Upper lobe of left lung (tissue), 4 donors: ENCODE data around the gene PRKCE.

ENCODE experiments used
- EP300 ChIP-seq, 4 donors: sonication (generic); formaldehyde crosslinking; IDR thresholded peaks; one replicate each; pipeline ENCODE4 v1.5.1; 2017; ENCODE audit warnings: antibody characterized with exemption in 4 of 4, control low read depth in 2 of 4
- POLR2A ChIP-seq, 4 donors: fragments of 450-650 bp; IDR thresholded peaks; one replicate each; pipeline ENCODE4 v1.5.1; 2016 to 2017; ENCODE audit warnings: antibody characterized with exemption in 4 of 4, mild to moderate bottlenecking in 2 of 4
- TF ChIP-seq, protein P1 (sequence below), 6 experiments: fragments of 450-650 bp in 4 of 6; fragments of 200-600 bp in 2 of 6; sonication (generic) in 2 of 6; IDR thresholded peaks; one replicate each; pipeline ENCODE4 v1.5.1; 2016 to 2019; ENCODE audit warnings: antibody characterized with exemption in 6 of 6

GRCh38 chr2:46213906-46214305 is 562.4 kb downstream of the PRKCE start:
- TF ChIP-seq, protein P1, sequence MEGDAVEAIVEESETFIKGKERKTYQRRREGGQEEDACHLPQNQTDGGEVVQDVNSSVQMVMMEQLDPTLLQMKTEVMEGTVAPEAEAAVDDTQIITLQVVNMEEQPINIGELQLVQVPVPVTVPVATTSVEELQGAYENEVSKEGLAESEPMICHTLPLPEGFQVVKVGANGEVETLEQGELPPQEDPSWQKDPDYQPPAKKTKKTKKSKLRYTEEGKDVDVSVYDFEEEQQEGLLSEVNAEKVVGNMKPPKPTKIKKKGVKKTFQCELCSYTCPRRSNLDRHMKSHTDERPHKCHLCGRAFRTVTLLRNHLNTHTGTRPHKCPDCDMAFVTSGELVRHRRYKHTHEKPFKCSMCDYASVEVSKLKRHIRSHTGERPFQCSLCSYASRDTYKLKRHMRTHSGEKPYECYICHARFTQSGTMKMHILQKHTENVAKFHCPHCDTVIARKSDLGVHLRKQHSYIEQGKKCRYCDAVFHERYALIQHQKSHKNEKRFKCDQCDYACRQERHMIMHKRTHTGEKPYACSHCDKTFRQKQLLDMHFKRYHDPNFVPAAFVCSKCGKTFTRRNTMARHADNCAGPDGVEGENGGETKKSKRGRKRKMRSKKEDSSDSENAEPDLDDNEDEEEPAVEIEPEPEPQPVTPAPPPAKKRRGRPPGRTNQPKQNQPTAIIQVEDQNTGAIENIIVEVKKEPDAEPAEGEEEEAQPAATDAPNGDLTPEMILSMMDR (IDR thresholded peaks at IDR 0.05), result no peak
- no peak for TF ChIP-seq POLR2A (IDR thresholded peaks at IDR 0.05)
- no peak for TF ChIP-seq EP300 (IDR thresholded peaks at IDR 0.05)
